GM12801 (cell line): ENCODE results near the gene DCAF15.

Experiments
- CTCF ChIP-seq: IDR thresholded peaks from one replicate; pipeline ENCODE4 v1.5.1; 2011; ENCODE audit warnings: control low read depth; ENCODE audit not compliant: insufficient read length; ENCODE audit errors: extremely low read depth

DCAF15 gene

GRCh38 chr19:13957051-13957450 lies 4.7 kb downstream of the DCAF15 start:
- TF ChIP-seq CTCF = no peak

- no peak for TF ChIP-seq CTCF
Measured at GRCh38 chr19:13958043-13958442, 5.7 kb downstream of the DCAF15 start.

DNA sequence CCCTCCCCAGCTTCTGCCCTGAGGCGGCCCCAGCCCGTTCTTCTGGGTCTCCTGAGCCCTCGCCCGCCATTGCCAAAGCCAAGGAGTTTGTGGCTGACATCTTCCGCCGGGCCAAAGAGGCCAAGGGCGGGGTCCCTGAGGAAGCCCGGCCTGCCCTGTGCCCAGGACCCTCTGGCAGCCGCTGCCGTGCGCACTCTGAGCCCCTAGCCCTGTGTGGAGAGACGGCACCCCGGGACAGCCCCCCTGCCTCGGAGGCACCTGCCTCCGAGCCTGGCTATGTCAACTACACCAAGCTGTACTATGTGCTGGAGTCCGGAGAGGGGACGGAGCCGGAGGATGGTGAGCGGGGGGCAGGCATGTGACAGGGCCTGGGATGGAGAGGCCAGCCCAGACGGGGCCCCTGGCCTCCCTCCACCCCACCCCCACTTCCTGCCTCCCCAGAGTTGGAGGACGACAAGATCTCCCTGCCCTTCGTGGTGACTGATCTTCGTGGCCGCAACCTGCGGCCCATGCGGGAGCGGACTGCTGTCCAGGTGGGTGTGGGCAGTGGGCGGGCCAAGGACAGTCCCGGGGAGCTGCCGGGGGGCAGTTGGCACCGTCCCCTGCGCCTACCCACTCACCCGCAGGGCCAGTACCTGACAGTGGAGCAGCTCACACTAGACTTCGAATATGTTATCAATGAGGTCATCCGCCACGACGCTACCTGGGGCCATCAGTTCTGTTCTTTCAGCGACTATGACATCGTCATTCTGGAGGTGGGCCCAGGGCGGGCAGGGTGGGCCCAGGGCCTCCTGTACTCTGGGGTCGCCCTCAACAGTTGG lies 7.0 kb downstream of the DCAF15 start:
- TF ChIP-seq CTCF = no peak

- TF ChIP-seq CTCF = no peak
Measured at GRCh38 chr19:13959962-13960862, 7.9 kb downstream of the DCAF15 start.

- TF ChIP-seq CTCF = no peak
Measured at GRCh38 chr19:13960863-13961784, 8.8 kb downstream of the DCAF15 start.

DNA sequence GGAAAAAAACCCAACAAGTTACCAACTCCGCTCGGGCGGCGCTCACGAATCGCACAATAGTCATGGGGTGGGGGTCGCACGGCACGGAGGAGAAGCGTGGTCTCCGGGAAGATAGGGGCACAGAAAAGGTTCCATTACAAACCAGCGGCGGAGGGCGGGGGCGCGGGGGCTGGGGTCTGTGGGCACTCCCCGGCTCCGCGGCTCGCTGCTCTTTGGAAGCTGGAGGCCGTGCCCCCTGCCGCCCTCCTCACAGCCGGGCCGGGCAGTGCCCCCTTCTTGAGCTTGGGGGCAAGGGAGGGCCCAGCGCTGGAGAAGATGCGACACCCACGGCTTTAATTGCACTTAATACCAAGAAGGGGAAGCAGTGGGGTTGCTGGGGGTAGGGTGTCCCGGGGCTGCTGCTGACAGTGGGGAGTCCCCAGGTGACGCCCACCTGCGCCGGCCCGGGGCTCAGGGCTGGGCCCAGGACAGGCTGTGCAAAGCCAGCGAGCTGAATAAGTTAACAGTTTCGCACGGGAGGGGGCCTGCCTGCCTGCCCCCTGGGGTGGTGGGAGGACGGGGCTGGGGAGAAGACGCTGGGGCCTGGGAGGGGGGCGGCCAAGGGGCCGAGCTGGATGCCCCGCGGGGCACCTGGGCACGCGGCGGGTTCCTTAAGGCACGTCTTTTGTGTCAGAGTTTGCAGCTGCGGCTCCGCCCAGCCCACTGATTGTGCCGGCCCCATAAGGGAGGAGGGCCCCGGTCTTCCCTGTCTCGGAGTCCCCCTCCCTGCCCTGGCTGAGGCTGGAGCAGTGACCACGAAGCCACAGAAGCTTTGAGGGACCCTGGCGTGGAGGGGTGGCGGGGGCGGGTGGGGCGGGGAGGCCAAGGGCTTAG lies 9.8 kb downstream of the DCAF15 start:
- TF ChIP-seq CTCF = no peak
